Suprapubic skin (tissue), 4 donors: Measurements from ENCODE around the gene RAD9A. TPM values are rescaled to one million over a fixed set of nuclear protein-coding genes. Genes with fewer than 3 reads are reported as not detected.

Source experiments
- DNase-seq, 2 donors: peaks; one replicate each; pipeline ENCODE4 v3.0.0-alpha.2; 2019; ENCODE audit warnings: low spot score in 2 of 2
- H3K27ac ChIP-seq: fragments of 200-600 bp; sonication (generic); one replicate; pipeline ENCODE4 v1.5.1; 2019
- H3K27me3 ChIP-seq: fragments of 200-600 bp; sonication (generic); one replicate; pipeline ENCODE4 v1.5.1; 2019
- H3K36me3 ChIP-seq: fragments of 200-600 bp; sonication (generic); one replicate; pipeline ENCODE4 v1.5.1; 2019
- H3K4me1 ChIP-seq: fragments of 200-600 bp; sonication (generic); one replicate; pipeline ENCODE4 v1.5.1; 2019
- H3K4me3 ChIP-seq: fragments of 200-600 bp; sonication (generic); one replicate; pipeline ENCODE4 v1.5.1; 2019; ENCODE audit warnings: mild to moderate bottlenecking
- H3K9me3 ChIP-seq: fragments of 200-600 bp; sonication (generic); one replicate; pipeline ENCODE4 v1.5.1; 2019
- EP300 ChIP-seq: sonication (generic); formaldehyde crosslinking; IDR thresholded peaks from one replicate; pipeline ENCODE4 v1.6.1; 2017; ENCODE audit warnings: antibody characterized with exemption
- POLR2A ChIP-seq, 2 donors: fragments of 450-650 bp; IDR thresholded peaks; one replicate each; pipeline ENCODE4 v1.6.1; 2017; ENCODE audit warnings: antibody characterized with exemption in 2 of 2, mild to moderate bottlenecking in 2 of 2, moderate library complexity in 2 of 2
- POLR2AphosphoS5 ChIP-seq, 3 donors: sonication (generic); formaldehyde crosslinking; IDR thresholded peaks; one replicate each; pipeline ENCODE4 v1.6.1; 2017; ENCODE audit warnings: antibody characterized with exemption in 3 of 3
- WGBS: methylation state at CpG from one replicate; pipeline ENCODE4 v1.1.5; 2018; 5-methylcytosine and 5-hydroxymethylcytosine counted together
- total RNA-seq, 4 donors: library from RNA; depleted of rRNA; stranded (reverse); fragments of >200 nt; gene quantifications; one replicate each; pipeline ENCODE4 v1.1.0, GENCODE V29; 2016
- TF ChIP-seq, protein P1 (sequence below), 2 donors: fragments of 200-600 bp in 1 of 2; fragments of 450-650 bp in 1 of 2; sonication (generic) in 1 of 2; IDR thresholded peaks; one replicate each; pipeline ENCODE4 v1.5.1; 2016 to 2019; ENCODE audit warnings: antibody characterized with exemption in 2 of 2, mild to moderate bottlenecking in 1 of 2, moderate library complexity in 1 of 2

The RAD9A gene
- total RNA-seq, 4 donors from 2014 or later = 24.1 to 86.9 (median 28.5) TPM

DNA sequence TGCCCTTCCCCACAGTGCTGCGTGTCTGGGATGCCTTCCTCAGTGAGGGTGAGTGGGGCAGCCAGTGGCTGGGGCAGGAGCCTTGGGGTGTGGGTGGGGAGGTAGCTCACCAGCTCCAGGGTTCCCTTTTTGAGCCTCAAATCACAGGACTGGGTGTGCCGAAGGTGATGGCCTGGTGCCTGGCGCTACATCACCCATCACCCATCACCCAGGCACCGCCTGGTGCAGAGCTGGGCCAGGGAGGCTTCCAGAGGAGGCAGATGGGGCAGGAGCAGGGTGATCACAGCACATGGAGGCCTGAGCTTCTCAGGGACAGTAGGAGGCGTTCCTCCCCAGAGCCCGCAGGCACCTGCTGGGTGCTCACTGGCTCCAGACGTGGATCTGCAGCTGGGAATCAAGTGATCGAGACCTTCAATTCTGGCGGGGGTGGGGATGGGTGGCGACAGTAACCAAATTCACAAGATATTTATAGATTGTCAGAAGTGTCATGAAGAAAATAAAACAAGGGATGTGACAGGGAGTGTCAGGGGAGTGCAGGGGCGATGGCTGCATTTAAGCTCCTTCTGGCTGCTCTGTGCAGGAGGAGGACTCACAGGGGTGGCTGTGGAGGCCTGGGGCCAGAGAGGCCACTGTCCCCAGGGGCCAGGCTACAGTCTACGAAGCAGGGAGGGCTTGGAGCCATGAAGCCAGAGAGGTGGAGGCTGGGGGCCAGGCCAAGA is 15.3 kb downstream of the RAD9A start:
- no peak for DNase-seq
- peaks cover 36% of the 10 kb centered on the region for H3K27me3 ChIP-seq
- H3K9me3 ChIP-seq = no peaks in the 10 kb centered on the region
- H3K36me3 ChIP-seq = no peaks in the 10 kb centered on the region
- 31% methylated on average over 8 of the region's 12 CpGs for WGBS
- peaks cover 38% of the 10 kb centered on the region for H3K4me1 ChIP-seq
- TF ChIP-seq, protein P1, sequence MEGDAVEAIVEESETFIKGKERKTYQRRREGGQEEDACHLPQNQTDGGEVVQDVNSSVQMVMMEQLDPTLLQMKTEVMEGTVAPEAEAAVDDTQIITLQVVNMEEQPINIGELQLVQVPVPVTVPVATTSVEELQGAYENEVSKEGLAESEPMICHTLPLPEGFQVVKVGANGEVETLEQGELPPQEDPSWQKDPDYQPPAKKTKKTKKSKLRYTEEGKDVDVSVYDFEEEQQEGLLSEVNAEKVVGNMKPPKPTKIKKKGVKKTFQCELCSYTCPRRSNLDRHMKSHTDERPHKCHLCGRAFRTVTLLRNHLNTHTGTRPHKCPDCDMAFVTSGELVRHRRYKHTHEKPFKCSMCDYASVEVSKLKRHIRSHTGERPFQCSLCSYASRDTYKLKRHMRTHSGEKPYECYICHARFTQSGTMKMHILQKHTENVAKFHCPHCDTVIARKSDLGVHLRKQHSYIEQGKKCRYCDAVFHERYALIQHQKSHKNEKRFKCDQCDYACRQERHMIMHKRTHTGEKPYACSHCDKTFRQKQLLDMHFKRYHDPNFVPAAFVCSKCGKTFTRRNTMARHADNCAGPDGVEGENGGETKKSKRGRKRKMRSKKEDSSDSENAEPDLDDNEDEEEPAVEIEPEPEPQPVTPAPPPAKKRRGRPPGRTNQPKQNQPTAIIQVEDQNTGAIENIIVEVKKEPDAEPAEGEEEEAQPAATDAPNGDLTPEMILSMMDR (IDR thresholded peaks at IDR 0.05) = no peak
- TF ChIP-seq POLR2AphosphoS5 (IDR thresholded peaks at IDR 0.05) = no peak
- no peak for TF ChIP-seq POLR2A (IDR thresholded peaks at IDR 0.05)
- TF ChIP-seq EP300 = no peak
- H3K4me3 ChIP-seq = no peak overlapping the region
- H3K27ac ChIP-seq = no peak overlapping the region

DNA sequence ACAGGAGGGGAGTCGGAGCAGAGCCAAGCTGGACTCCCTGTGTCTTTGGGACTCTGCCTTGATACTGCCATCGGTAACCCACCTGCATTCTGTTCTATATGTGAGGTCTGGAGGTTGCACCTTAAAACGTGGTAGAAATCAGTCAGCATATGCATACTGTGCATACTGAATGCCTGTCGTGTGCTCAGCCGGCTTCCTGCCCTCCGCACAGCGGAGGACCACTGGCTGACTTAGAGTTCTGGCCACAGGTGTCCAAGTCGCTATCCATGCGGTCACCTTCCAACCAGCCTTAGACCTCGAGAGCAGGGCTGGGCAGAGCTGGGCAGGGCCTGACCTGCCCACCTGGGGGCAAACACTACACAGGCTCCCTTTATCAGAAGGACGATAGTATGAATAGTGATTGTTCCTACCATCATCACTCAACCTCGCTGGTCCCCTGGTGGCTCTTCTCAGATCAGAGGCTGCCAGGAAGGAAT is 15.9 kb downstream of the RAD9A start:
- Histone ChIP-seq H3K27ac (no peak overlapping the region), H3K4me1 (peaks cover 32% of the 10 kb centered on the region), H3K9me3 (no peaks in the 10 kb centered on the region), H3K4me3 (no peak overlapping the region), H3K27me3 (peaks cover 42% of the 10 kb centered on the region), H3K36me3 (no peaks in the 10 kb centered on the region)
- no peak for DNase-seq
- 59% methylated on average over 11 of the region's 12 CpGs for WGBS
- TF ChIP-seq EP300 = no peak
- no peak for TF ChIP-seq POLR2AphosphoS5 (IDR thresholded peaks at IDR 0.05)
- no peak for TF ChIP-seq POLR2A (IDR thresholded peaks at IDR 0.05)

DNA sequence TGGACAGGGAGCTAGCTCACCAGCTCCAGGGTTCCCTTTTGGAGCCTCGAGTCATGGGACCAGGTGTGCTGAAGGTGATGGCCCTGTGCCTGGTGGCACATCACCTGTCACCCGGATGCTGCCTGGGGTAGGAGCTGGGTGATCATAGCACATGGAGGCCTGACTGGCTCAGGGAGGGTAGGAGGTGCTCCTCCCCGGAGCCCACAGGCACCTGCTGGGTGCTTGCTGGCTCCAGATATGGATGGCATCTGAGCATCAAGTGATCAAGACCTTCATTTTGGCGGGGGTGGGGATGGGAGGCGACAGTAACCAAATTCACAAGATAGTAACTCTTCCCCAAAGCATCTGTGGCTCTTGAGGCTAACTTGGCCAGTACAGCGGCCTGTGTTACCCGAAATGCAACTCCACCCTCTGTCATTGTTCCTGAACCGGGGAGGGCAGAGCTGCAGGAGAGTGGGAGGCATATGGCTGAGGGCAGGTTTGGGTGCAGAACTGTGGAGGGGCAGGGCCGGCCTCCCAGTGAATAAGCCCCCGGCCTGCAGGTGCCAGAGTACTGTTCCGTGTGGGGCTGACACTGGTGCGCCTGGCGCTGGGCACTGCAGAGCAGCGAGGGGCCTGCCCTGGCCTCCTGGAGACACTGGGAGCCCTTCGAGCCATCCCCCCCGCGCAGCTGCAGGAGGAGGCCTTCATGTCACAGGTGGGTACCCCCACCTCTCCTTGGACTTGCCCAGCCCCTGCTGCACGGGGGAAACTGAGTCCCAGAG is 16.8 kb downstream of the RAD9A start:
- no peaks in the 10 kb centered on the region for H3K9me3 ChIP-seq
- DNase-seq = no peak
- H3K27me3 ChIP-seq = peaks cover 43% of the 10 kb centered on the region
- H3K27ac ChIP-seq = no peak overlapping the region
- H3K36me3 ChIP-seq = no peaks in the 10 kb centered on the region
- H3K4me3 ChIP-seq = peak overlapping the region; percentile 5
- H3K4me1 ChIP-seq = peaks cover 29% of the 10 kb centered on the region
- TF ChIP-seq EP300 (no peak), POLR2A (IDR thresholded peaks at IDR 0.05) (no peak), POLR2AphosphoS5 (IDR thresholded peaks at IDR 0.05) (no peak)
- TF ChIP-seq, protein P1 (IDR thresholded peaks at IDR 0.05) = no peak
- 54% methylated on average over 4 of the region's 18 CpGs for WGBS

DNA sequence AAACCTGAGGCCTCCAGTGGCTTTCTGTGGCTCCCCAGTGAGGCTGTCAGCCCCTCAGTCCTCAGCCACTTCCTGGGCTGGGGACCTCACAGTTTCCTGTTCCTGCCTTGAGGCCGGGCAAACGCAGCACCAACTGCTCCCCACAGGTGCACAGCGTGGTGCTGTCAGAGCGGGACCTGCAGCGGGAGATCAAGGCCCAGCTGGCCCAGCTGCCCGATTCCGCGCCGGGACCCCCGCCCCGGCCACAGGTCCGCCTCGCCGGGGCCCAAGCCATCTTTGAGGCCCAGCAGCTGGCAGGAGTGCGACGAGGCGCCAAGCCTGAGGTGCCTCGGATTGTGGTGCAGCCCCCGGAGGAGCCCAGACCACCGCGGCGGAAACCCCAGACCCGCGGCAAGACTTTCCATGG is 17.5 kb downstream of the RAD9A start:
- no peak for DNase-seq
- H3K27me3 ChIP-seq = peaks cover 43% of the 10 kb centered on the region
- peak overlapping the region; percentile 5 for H3K4me3 ChIP-seq
- no peak overlapping the region for H3K27ac ChIP-seq
- no CpG with 5 or more reads among the region's 24 CpGs for WGBS
- peaks cover 29% of the 10 kb centered on the region for H3K4me1 ChIP-seq
- no peaks in the 10 kb centered on the region for H3K9me3 ChIP-seq
- H3K36me3 ChIP-seq = no peaks in the 10 kb centered on the region
- TF ChIP-seq EP300 (no peak), POLR2A (IDR thresholded peaks at IDR 0.05) (no peak), POLR2AphosphoS5 (IDR thresholded peaks at IDR 0.05) (no peak)
- TF ChIP-seq, protein P1 (IDR thresholded peaks at IDR 0.05) = no peak

DNA sequence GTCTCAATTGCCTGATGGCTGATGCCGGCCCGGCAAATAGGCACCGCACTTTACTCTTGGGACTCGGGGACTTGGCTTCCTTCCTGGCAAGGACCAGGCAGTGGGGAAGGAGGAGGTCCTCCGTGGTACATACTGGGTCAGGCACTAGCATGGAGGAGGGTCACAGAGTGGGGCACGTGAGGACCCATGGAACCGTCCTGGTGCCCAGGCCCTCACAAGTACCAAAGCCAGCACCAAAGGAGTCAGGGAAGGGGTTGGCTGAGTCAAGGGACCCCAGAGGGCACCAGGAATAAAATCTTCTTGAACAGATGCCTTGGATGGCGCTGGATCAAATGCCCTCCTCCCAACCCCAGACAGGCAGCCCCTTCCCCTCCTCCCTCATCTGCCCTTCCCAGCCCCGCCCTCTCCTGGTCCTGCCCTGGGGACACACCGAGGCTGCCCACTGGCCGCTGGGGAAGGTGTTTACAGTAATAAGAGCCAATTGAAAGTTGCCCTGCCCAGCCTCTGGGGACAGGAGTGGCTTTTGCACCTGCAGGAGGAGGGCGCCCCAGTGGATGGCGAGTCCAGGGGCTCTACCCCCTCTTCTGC is 18.1 kb downstream of the RAD9A start:
- DNase-seq = no peak
- Histone ChIP-seq H3K4me1 (peaks cover 30% of the 10 kb centered on the region), H3K27me3 (peaks cover 45% of the 10 kb centered on the region), H3K36me3 (no peaks in the 10 kb centered on the region), H3K4me3 (no peak overlapping the region), H3K27ac (no peak overlapping the region), H3K9me3 (no peaks in the 10 kb centered on the region)
- WGBS = 31% methylated on average over 7 of the region's 13 CpGs
- TF ChIP-seq EP300 = no peak
- TF ChIP-seq, protein P1 (IDR thresholded peaks at IDR 0.05) = no peak
- no peak for TF ChIP-seq POLR2AphosphoS5 (IDR thresholded peaks at IDR 0.05)
- no peak for TF ChIP-seq POLR2A (IDR thresholded peaks at IDR 0.05)
